Heart left ventricle (tissue), 13 donors: ENCODE data around the gene CES4A.

ENCODE experiments used
- POLR2A ChIP-seq, 2 donors: fragments of 450-650 bp; IDR thresholded peaks; one replicate each; pipeline ENCODE4 v1.6.1; 2017; ENCODE audit warnings: antibody characterized with exemption in 2 of 2, mild to moderate bottlenecking in 2 of 2, moderate library complexity in 2 of 2
- TF ChIP-seq, protein P1 (sequence below), 12 donors: fragments of 200-600 bp; sonication (generic) in 4 of 12; IDR thresholded peaks; one replicate each; pipeline versions ENCODE4 v1.5.0 to v1.8.0; 2018 to 2022; ENCODE audit warnings: antibody characterized with exemption in 12 of 12, mild to moderate bottlenecking in 5 of 12
- donor health status: ischemic (EF 13 %, LVEDD 7.1; RV severe dilation, severe dysfunction).
- donor health status: DM: no; HTN: yes; CAD: no.
- donor health status: DM: no; HTN: no; CAD: no.
- donor health status: ischemic (EF 25% LVEDD 6.9; RV normal size, moderate dysfunction).
- donor health status: ischemic (EF 25% LVEDD 5.7; RV mildly dilated, moderate dysfunction).
- donor health status: ischemic (EF 35%, LVEDD 5.7; RV mildly dilated, moderate dysfunction).
- donor health status: nonischemic (EF 11% LVEDD 7.7; RV severe dilation, severe dysfunction).
- donor health status: DM: yes; HTN: yes; CAD: no.
- donor health status: PGD.
- donor health status: ischemic (EF 29% LVEDD 5.4; RV normal size, mild dysfunction).
- donor health status: nonischemic (EF 23%, LVEDD 6.1; RV moderate dilation, normal function).

DNA sequence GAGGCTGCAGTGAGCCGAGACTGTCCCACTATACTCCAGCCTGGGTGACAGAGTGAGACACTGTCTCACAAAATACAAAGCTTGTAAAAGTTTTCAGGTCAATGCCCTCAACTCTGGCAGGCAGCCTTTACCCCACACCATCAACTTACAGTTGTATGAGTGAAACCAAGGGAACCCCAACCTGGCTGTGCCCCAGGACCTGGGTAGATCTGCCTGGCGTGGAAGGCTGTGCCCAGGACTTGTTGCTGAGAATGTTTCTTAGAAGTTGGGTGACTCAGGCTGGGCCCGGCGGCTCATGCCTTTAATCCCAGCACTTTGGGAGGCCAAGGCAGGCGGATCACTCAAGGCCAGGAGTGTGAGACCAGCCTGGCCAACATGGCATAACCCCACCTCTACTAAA lies 19.5 kb upstream of the CES4A start:
- TF ChIP-seq, protein P1, sequence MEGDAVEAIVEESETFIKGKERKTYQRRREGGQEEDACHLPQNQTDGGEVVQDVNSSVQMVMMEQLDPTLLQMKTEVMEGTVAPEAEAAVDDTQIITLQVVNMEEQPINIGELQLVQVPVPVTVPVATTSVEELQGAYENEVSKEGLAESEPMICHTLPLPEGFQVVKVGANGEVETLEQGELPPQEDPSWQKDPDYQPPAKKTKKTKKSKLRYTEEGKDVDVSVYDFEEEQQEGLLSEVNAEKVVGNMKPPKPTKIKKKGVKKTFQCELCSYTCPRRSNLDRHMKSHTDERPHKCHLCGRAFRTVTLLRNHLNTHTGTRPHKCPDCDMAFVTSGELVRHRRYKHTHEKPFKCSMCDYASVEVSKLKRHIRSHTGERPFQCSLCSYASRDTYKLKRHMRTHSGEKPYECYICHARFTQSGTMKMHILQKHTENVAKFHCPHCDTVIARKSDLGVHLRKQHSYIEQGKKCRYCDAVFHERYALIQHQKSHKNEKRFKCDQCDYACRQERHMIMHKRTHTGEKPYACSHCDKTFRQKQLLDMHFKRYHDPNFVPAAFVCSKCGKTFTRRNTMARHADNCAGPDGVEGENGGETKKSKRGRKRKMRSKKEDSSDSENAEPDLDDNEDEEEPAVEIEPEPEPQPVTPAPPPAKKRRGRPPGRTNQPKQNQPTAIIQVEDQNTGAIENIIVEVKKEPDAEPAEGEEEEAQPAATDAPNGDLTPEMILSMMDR (IDR thresholded peaks at IDR 0.05) = no peak
- no peak for TF ChIP-seq POLR2A (IDR thresholded peaks at IDR 0.05)
